GM18858 (cell line): ENCODE measurements around the gene LRFN4.
"Not testable (repeated sequence)": the region's sequence is repeated elsewhere in the genome, so short reads cannot be mapped to it uniquely, and the experiment has no call there.

Experiments
- ATAC-seq: cut with Tn5 transposase; IDR thresholded peaks from one replicate; pipeline ENCODE4 v1.9.1; 2021; ENCODE audit not compliant: unreplicated experiment

LRFN4 gene

DNA sequence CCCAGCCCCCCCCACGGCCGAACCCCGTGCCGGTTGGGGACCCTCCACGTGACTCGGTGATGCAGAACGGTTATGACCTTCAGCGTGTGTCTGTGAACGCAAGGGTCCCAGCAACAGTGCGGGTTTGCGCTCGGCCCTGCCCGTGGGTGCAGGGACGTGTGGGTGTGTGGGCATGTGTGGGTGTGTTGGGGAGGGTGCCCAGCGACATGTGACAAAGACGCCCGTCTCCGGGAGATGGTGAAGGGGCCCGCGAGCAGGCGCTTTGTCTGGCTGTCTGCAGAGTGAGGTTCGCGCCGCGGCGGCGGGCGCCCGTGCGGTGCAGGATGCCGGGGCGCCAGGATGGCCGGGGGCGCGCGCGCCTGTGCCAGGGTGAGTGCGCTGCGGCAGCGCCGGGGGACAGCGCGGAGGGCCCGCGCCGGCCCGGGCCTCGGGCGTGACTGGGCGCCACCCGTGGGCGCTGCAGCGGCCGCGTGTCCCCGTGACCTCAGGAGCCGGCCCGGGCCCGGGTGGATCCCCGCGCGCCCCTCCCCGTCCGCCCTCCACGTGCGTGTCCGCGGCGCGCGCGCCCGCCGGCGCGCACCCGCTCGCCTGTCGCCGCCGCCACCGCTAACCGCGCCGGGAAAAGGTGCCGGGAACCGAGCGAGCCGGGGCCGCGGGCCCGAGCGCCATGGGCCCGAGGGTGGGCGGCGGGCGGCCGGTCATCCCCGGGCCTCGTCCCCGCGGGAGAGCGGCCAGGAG is at the start of gene LRFN4:
TSS of gene LRFN4 (plus strand) at position 569 of the 738 bp plus-strand sequence. CDS start 681 bp downstream, outside the sequence.
- ATAC-seq: no peak

DNA sequence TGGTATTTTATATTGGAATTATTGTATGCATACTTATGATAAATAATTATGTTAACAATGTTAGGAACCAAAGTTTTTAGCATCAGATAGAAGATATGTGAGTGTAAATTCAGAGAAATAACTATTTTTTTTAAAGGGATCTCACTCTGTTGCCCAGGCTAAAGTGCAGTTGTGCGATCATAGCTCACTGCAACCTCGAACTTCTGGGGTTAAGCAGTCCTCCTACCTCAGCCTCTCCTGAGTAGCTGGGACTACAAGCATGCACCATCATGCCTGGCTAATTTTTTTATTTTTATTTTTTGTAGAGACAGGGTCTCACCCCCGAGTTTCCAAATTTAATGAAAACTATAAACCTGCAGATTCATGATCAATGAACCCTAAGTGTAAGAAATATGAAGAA is 47.3 kb upstream of the LRFN4 start:
- ATAC-seq: no peak

GRCh38 chr11:66810576-66811185 is 46.2 kb upstream of the LRFN4 start:
- no peak for ATAC-seq

GRCh38 chr11:66814678-66815077 is 42.2 kb upstream of the LRFN4 start:
- no peak for ATAC-seq

DNA sequence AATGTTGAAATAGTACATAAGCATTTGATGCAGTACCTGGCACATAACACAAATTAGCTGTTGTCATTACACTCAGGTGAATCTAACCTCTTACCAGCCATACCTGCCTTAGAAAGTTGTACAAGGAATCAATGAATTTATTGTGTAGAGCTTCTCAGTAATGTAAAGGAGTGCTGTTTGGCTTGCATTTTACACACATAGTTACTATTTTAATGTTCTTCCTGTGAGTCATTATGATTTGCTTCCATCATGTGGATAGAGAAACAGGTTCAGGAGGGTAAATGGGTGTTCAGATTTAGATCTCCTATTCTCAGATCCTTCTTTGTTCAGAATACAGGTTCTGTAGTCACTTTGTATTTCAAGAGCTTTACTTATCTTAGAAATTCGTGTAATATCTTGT is 41.2 kb upstream of the LRFN4 start:
- ATAC-seq: no peak

- ATAC-seq: no peak
Observed at GRCh38 chr11:66818231-66818955, 38.5 kb upstream of the LRFN4 start.

- no peak for ATAC-seq
Observed at GRCh38 chr11:66820381-66820780, 36.5 kb upstream of the LRFN4 start.

- no peak for ATAC-seq
Observed at GRCh38 chr11:66820901-66821300, 36.0 kb upstream of the LRFN4 start.

DNA sequence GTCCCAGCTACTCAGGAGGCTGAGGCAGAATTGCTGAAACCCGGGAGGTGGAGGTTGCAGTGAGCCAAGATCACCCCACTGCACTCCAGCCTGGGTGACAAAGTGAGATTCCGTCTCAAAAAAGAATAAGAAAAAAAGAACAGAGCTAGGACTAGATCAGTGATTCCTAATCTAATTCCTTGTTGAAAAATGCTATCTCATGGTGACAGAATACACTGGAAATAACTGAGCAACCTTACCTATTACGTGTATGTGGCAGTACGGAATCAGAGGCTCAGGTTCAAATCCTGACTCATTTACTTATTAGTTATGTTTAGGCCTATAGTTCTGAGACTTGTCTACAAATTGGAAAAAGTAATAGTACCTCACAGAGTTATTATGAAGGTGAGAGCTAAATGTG is 33.2 kb upstream of the LRFN4 start:
- no peak for ATAC-seq

DNA sequence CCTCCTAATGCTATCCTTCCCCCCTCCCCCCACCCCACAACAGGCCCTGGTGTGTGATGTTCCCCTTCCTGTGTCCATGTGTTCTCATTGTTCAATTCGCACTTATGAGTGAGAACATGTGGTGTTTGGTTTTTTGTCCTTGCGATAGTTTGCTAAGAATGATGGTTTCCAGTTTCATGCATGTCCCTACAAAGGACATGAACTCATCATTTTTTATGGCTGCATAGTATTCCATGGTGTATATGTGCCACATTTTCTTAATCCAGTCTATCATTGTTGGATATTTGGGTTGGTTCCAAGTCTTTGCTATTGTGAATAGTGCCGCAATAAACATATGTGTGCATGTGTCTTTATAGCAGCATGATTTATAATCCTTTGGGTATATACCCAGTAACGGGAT is 32.3 kb upstream of the LRFN4 start:
- ATAC-seq: not testable (repeated sequence)

- no peak for ATAC-seq
Observed at GRCh38 chr11:66834539-66834845, 22.4 kb upstream of the LRFN4 start.

DNA sequence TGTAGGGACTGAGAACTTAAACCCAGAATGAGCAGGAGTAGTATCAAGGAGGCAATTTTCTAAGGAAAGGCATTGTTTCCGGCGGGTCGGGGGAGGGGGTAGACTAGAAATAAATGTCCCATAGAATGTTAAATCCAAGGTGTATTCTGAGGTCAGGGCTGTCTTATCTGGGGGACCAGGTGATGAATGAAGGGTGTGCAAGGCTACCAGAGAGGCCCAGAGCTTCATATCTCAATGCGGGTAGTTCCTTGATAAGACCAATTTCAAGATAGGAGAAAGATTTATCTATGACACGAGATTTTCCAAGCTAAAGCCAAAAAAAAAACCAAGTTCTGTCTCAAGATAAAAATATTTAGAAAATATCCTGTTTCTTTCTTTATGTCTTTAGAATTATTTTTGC is 21.9 kb upstream of the LRFN4 start:
- no peak for ATAC-seq

- no peak for ATAC-seq
Observed at GRCh38 chr11:66835768-66836405, 21.0 kb upstream of the LRFN4 start.

DNA sequence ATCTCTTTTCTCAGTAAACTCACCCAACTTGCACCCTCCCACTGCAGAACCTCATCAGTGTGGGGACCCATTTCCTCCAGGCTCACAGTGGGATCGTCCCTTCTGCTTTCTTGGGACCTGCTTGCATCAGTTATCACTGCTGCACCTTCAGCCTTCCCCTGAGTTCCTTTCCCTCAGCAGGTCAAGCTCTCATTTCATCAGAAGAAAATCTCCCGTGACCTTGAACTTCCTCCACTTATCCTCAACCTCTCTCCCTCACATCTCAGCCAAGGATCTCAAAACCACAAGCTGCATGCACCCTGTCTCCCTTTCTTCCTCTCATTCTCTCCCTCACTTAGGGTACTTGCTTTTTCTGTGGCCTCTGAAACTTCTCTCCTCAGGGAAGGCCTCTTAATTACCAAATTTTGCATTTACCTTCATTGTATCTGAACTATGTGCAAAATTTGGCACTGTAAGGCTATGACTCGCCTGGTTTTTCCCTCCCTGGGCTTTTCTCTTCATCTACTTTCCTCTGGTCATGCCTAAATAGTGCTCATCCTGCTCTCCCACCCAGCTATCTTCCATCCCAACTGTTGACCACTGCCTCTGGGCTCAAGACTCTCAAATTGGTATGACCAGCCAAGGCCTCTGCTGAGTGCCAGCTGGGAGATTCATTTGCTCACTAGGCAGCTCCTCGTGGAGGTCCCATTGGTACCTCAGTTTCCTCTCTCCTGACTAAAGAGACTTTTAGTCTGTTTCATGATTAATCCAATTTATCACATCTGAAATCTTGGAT is 16.4 kb upstream of the LRFN4 start:
- ATAC-seq: no peak

GRCh38 chr11:66841861-66842260 is 15.0 kb upstream of the LRFN4 start:
- ATAC-seq: no peak

DNA sequence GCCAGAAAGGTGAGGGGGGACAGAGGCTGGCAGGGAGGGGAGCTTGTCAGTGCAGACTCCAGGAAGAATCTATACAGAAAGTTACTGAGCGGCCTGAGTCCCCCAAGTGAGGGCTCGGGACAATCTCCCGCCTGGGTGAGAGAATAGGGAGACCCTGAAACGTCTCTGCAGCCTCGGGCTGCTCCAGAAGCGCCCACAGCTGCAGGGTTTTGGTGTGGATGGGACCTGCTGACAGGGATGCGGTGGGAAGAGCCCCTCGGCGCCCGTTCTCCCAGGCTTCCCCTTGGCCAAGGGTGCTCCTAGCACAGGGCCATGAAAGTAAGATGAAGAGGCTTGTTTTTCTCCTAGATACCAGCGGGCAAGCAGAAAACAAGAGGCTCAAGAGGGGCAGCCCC is 14.4 kb upstream of the LRFN4 start:
- ATAC-seq: no peak

GRCh38 chr11:66842896-66843775 is 13.7 kb upstream of the LRFN4 start, which contains the start of gene RCE1:
TSS of gene RCE1 (plus strand) at chr11:66843441. CDS start at chr11:66843456, 15 bp downstream.
- ATAC-seq: peak; percentile 51

DNA sequence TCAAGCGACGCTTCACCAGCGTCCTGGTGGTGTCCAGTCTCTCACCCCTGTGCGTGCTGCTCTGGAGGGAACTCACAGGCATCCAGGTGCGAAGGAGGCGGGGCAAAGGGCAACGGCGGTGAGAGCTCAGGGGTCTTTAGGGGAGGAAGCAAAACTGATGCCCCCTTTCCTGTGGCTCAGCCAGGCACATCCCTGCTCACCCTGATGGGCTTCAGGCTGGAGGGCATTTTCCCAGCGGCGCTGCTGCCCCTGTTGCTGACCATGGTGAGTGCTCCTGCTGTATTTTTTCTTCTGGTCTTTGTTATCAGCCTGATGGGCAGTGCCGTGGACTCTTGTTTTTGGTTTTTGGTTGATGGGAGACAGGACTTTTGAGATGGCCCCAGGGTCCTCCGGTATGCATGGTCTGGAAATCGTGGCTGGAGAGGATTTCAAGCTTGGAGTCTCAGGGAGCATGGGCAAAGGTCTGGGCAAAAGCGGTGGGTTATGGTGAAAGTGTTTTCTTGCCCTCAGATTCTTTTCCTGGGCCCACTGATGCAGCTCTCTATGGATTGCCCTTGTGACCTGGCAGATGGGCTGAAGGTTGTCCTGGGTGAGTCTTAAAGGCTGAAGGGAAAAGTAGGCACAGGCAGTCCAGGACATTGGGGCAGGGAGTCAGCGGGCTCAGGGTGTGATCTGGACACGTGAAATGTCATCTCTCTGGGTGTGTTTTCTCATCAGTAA is 12.9 kb upstream of the LRFN4 start:
- no peak for ATAC-seq

- ATAC-seq: no peak
Observed at GRCh38 chr11:66844496-66845142, 12.2 kb upstream of the LRFN4 start.
